Neural cell (in vitro differentiated cells): Measurements from ENCODE around the gene CD300LF.

Source experiments
- EP300 ChIP-seq: fragments of 450-650 bp; conservative IDR thresholded peaks from 2 replicates; pipeline ENCODE4 v1.6.1; 2014; ENCODE audit warnings: antibody characterized with exemption, mild to moderate bottlenecking, moderate library complexity; ENCODE audit not compliant: poor library complexity, severe bottlenecking
- RAD21 ChIP-seq: fragments of 450-650 bp; conservative IDR thresholded peaks from 2 replicates; pipeline ENCODE4 v1.6.1; 2014; ENCODE audit warnings: antibody characterized with exemption, mild to moderate bottlenecking, moderate library complexity
- SMC3 ChIP-seq: fragments of 450-650 bp; conservative IDR thresholded peaks from 2 replicates; pipeline ENCODE4 v1.6.1; 2014; ENCODE audit warnings: antibody characterized with exemption, mild to moderate bottlenecking, moderate library complexity; ENCODE audit not compliant: poor library complexity
- TAF1 ChIP-seq: IDR thresholded peaks from 2 replicates; pipeline ENCODE4 v1.6.1; 2012; ENCODE audit warnings: low read depth
- TF ChIP-seq, protein P1 (sequence below): fragments of 450-650 bp; IDR thresholded peaks from 2 replicates; pipeline ENCODE4 v1.5.1; 2014; ENCODE audit warnings: antibody characterized with exemption, mild to moderate bottlenecking, moderate library complexity; ENCODE audit not compliant: poor library complexity, severe bottlenecking

GRCh38 chr17:74702116-74702871, 10.4 kb downstream of the CD300LF start:
- TF ChIP-seq EP300: no peak
- TF ChIP-seq RAD21: no peak
- TF ChIP-seq, protein P1, sequence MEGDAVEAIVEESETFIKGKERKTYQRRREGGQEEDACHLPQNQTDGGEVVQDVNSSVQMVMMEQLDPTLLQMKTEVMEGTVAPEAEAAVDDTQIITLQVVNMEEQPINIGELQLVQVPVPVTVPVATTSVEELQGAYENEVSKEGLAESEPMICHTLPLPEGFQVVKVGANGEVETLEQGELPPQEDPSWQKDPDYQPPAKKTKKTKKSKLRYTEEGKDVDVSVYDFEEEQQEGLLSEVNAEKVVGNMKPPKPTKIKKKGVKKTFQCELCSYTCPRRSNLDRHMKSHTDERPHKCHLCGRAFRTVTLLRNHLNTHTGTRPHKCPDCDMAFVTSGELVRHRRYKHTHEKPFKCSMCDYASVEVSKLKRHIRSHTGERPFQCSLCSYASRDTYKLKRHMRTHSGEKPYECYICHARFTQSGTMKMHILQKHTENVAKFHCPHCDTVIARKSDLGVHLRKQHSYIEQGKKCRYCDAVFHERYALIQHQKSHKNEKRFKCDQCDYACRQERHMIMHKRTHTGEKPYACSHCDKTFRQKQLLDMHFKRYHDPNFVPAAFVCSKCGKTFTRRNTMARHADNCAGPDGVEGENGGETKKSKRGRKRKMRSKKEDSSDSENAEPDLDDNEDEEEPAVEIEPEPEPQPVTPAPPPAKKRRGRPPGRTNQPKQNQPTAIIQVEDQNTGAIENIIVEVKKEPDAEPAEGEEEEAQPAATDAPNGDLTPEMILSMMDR: no peak
- TF ChIP-seq TAF1: no peak
- no peak for TF ChIP-seq SMC3
